ENCODE results near the gene GNA12. TPM values are rescaled to one million over a fixed set of nuclear protein-coding genes. Genes with fewer than 3 reads are reported as not detected.

Gene GNA12
- total RNA-seq, 1 donor from 2014 or later, result 47.2 TPM

GRCh38 chr7:2786607-2787116 is 57.4 kb downstream of the GNA12 start:
- DNase-seq (no peak), ATAC-seq (no peak)
- Histone ChIP-seq H3K27me3 (no peaks in the 10 kb centered on the region), H3K36me3 (peaks cover 12% of the 10 kb centered on the region), H3K4me3 (no peak overlapping the region), H3K4me1 (peaks cover 8% of the 10 kb centered on the region), H3K27ac (no peak overlapping the region), H3K9me3 (no peaks in the 10 kb centered on the region)
- TF ChIP-seq, protein P1, sequence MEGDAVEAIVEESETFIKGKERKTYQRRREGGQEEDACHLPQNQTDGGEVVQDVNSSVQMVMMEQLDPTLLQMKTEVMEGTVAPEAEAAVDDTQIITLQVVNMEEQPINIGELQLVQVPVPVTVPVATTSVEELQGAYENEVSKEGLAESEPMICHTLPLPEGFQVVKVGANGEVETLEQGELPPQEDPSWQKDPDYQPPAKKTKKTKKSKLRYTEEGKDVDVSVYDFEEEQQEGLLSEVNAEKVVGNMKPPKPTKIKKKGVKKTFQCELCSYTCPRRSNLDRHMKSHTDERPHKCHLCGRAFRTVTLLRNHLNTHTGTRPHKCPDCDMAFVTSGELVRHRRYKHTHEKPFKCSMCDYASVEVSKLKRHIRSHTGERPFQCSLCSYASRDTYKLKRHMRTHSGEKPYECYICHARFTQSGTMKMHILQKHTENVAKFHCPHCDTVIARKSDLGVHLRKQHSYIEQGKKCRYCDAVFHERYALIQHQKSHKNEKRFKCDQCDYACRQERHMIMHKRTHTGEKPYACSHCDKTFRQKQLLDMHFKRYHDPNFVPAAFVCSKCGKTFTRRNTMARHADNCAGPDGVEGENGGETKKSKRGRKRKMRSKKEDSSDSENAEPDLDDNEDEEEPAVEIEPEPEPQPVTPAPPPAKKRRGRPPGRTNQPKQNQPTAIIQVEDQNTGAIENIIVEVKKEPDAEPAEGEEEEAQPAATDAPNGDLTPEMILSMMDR (IDR thresholded peaks at IDR 0.05), result no peak
- intact Hi-C loops (cut with DNase I), result no loop called here

- H3K36me3 ChIP-seq, result peaks cover 8% of the 10 kb centered on the region
- no peaks in the 10 kb centered on the region for H3K27me3 ChIP-seq
- TF ChIP-seq, protein P1 (IDR thresholded peaks at IDR 0.05), result no peak
- intact Hi-C loops (cut with DNase I), result no loop called here
- no peak overlapping the region for H3K27ac ChIP-seq
- ATAC-seq (no peak), DNase-seq (no peak)
- H3K4me3 ChIP-seq, result no peak overlapping the region
- H3K9me3 ChIP-seq, result no peaks in the 10 kb centered on the region
- peaks cover 8% of the 10 kb centered on the region for H3K4me1 ChIP-seq
These were observed 59.0 kb downstream of the GNA12 start for GRCh38 chr7:2785071-2785500.

DNA sequence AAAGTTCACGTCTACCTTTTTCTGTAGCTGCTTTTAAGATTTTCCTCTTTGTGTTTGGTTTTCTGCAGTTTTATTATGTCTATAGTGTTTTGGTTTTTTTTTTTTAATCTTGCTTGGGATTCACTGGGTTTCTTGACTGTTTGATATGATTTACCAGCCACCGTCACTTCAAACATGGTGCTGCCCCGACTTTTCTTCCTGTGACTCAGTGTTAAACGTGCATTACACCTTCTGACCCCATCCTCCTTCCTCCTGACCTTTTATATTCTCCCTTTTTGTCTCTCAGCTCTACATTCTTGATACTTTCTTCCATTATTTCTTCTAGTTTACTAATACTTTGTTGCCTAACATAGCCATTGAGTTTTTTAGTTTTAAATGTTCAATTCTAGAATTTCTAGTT is 61.5 kb downstream of the GNA12 start:
- Histone ChIP-seq H3K4me1 (peaks cover 8% of the 10 kb centered on the region), H3K27ac (no peak overlapping the region), H3K9me3 (no peaks in the 10 kb centered on the region), H3K36me3 (no peaks in the 10 kb centered on the region), H3K4me3 (no peak overlapping the region), H3K27me3 (no peaks in the 10 kb centered on the region)
- intact Hi-C loops (cut with DNase I), result no loop called here
- DNase-seq, result no peak
- TF ChIP-seq, protein P1 (IDR thresholded peaks at IDR 0.05), result no peak
- no peak for ATAC-seq

DNA sequence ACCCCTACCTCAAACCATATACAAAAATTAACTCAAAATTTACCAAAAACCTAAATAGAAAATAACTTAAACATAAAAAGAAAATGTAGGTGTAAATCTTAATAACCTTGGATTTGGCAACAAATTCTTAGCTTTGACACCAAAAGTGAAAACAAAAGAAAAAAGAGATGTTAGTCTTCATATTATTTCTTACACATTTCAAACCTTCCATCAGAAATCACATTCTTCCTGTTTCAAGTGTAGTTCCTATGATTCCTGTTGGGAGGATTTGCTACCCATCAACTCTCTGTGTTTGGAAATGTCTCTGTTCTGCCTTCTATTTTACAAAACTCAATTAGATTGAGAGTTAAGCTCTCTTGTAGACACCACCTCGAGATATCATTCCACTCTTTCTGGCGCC is 62.0 kb downstream of the GNA12 start:
- intact Hi-C loops (cut with DNase I), result no loop called here
- ATAC-seq (no peak), DNase-seq (no peak)
- Histone ChIP-seq H3K9me3 (no peaks in the 10 kb centered on the region), H3K4me3 (no peak overlapping the region), H3K36me3 (no peaks in the 10 kb centered on the region), H3K27ac (no peak overlapping the region), H3K27me3 (no peaks in the 10 kb centered on the region), H3K4me1 (peaks cover 8% of the 10 kb centered on the region)
- TF ChIP-seq, protein P1 (IDR thresholded peaks at IDR 0.05), result no peak

- H3K27ac ChIP-seq, result no peak overlapping the region
- no peak for ATAC-seq
These were observed 62.5 kb downstream of the GNA12 start for GRCh38 chr7:2781636-2782035.

More at GRCh38 chr7:2781636-2782035, 62.5 kb downstream of the GNA12 start:
- TF ChIP-seq, protein P1 (IDR thresholded peaks at IDR 0.05), result no peak
- no peaks in the 10 kb centered on the region for H3K27me3 ChIP-seq
- peaks cover 8% of the 10 kb centered on the region for H3K4me1 ChIP-seq
- H3K36me3 ChIP-seq, result no peaks in the 10 kb centered on the region
- intact Hi-C loops (cut with DNase I), result no loop called here
- no peak for DNase-seq
- H3K4me3 ChIP-seq, result no peak overlapping the region
- no peaks in the 10 kb centered on the region for H3K9me3 ChIP-seq

All from upper lobe of right lung (tissue), 1 donor.